ENCODE results near the gene DAB2IP.

The DAB2IP gene

GRCh38 chr9:121776001-121776738 lies 124.7 kb downstream of the DAB2IP start:
- Histone ChIP-seq H3K4me3 (no peak overlapping the region), H3K27ac (no peak overlapping the region)
- no peak for DNase-seq (ENCODE audit: low spot score)
- no peak for TF ChIP-seq CTCF (IDR thresholded peaks at IDR 0.05)

- TF ChIP-seq CTCF (IDR thresholded peaks at IDR 0.05), result no peak
- Histone ChIP-seq H3K4me3 (no peak overlapping the region), H3K27ac (no peak overlapping the region)
- DNase-seq (ENCODE audit: low spot score), result no peak
Measured at GRCh38 chr9:121776739-121777637, 125.6 kb downstream of the DAB2IP start.

GRCh38 chr9:121778252-121779225 lies 127.1 kb downstream of the DAB2IP start:
- no peak overlapping the region for H3K4me3 ChIP-seq
- H3K27ac ChIP-seq, result no peak overlapping the region
- DNase-seq (ENCODE audit: low spot score), result no peak
- no peak for TF ChIP-seq CTCF (IDR thresholded peaks at IDR 0.05)

- no peak overlapping the region for H3K4me3 ChIP-seq
- H3K27ac ChIP-seq, result no peak overlapping the region
- DNase-seq (ENCODE audit: low spot score), result no peak
- TF ChIP-seq CTCF (IDR thresholded peaks at IDR 0.05), result no peak
Measured at GRCh38 chr9:121779381-121780117, 128.1 kb downstream of the DAB2IP start.

- Histone ChIP-seq H3K27ac (no peak overlapping the region), H3K4me3 (no peak overlapping the region)
- DNase-seq (ENCODE audit: low spot score), result no peak
- TF ChIP-seq CTCF (IDR thresholded peaks at IDR 0.05), result no peak
Measured at GRCh38 chr9:121780177-121781040, 129.0 kb downstream of the DAB2IP start.

Measured in coronary artery (tissue), 2 donors.